CD4-positive, alpha-beta T cell treated with Interleukin-6 at 100 ng/mL for 8 hours (primary cell): ENCODE data around the gene VPS72.
"Not testable (repeated sequence)": the region's sequence is repeated elsewhere in the genome, so short reads cannot be mapped to it uniquely, and the experiment has no call there.

Source experiments
- DNase-seq: peaks from one replicate; pipeline ENCODE4 v3.0.0-alpha.2; 2020; ENCODE audit warnings: mixed read lengths, low spot score

The VPS72 gene

GRCh38 chr1:151189637-151190445, at the start of gene VPS72:
Gene VPS72 (minus strand): TSS chr1:151190197. CDS start chr1:151190121, 76 bp downstream.
- DNase-seq: peak; percentile 84

- DNase-seq: no peak
These were observed 48.4 kb upstream of the VPS72 start for GRCh38 chr1:151238467-151238739.

GRCh38 chr1:151237678-151238466, 47.9 kb upstream of the VPS72 start:
- DNase-seq: no peak

DNA sequence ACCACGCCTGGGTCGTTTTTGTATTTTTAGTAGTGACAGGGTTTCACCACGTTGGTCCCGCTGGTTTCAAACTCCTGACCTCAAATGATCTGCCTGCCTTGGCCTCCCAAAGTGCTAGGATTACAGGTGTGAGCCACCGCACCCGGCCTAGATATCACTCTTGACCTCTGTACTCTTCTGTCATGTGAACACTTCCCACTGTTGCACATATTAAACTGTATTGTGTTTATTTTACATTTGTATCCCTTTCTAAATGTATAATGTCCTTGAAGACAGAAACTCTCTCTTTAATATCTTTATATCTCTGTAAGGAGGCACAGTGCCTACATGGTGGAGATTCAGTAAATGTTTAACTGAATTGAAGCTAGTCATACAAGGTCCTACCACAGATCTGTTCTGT, 45.2 kb upstream of the VPS72 start:
- no peak for DNase-seq

- DNase-seq: no peak
These were observed 32.1 kb upstream of the VPS72 start for GRCh38 chr1:151222130-151222529.

- DNase-seq: no peak
These were observed 31.6 kb upstream of the VPS72 start for GRCh38 chr1:151221616-151222015.

DNA sequence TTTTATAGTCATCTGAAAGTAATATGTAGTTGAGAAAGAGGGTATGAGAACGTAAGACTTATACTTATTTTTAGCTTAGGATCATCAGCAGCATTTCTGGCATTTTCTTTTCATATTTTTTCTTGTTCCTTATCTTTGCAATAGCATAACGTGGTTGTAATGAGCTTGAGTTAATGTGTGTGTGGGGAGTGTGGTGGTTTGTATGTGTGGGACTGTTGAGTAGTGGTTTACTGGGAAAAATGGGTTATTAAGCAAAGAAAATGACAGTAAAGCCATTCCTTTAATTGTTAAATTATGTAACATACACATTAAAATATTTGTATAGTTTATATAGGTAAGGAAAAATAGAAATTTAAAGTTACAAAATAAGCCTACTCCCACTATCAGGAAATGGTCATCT, 23.6 kb upstream of the VPS72 start:
- DNase-seq: no peak

DNA sequence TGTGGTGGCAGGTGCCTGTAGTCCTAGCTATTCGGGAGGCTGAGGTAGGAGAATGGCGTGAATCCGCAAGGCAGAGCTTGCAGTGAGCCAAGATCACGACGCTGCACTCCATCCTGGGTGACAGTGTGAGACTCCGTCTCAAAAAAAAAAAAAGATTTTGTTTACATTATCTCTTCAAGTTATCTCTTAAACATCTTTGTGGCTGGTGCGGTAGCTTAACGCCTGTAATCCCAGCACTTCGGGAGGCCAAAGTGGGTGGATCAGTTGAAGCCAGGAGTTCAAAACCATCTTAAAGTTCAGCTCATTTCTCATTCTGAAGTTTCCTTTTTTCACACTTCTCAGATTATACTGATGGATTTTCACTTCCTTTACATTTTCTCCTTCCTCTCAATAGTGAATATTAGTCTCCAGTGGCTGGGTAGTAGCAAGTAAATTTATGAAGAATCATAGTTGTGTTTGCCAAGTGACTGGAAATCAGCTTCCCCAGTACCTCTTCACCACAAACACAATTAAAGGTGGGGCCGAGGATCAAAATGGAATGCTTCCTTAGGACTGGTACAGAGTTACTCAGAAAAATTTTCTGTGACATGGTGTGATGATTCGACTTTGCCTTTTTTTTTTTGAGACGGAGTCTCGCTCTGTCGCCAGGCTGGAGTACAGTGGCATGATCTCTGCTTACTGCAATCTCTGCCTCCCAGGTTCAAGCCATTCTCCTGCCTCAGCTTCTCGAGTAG, 22.1 kb upstream of the VPS72 start:
- DNase-seq: no peak

GRCh38 chr1:151210830-151211229, 20.8 kb upstream of the VPS72 start:
- no peak for DNase-seq

GRCh38 chr1:151205381-151205965, 15.5 kb upstream of the VPS72 start:
- not testable (repeated sequence) for DNase-seq

- no peak for DNase-seq
These were observed 10.0 kb upstream of the VPS72 start for GRCh38 chr1:151199873-151200581.

- DNase-seq: peak; percentile 99
These were observed 8.5 kb upstream of the VPS72 start, which contains the start of gene PIP5K1A for GRCh38 chr1:151198254-151199127. Gene PIP5K1A (plus strand): TSS chr1:151198552. CDS start chr1:151198997, 445 bp downstream.

DNA sequence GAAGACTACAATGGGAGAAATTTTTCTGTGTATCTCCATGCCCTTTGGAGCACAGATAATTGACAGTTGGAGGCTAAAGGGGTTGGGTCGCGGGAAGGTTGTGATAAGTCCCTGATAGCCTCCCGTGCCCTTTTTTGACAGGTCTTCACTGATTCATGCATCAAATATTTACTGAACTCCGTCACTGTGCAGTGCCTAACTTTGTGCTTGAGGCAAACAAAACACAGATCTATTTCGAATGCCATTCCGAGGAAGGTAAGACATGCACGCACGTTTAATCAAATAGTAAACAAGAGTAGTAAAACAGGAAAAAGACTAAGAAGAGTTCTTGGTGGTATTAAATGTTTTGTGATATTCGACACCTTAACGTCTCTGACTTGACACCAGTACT, 7.9 kb upstream of the VPS72 start:
- DNase-seq: no peak

GRCh38 chr1:151196292-151196800, 6.3 kb upstream of the VPS72 start:
- peak; percentile 56 for DNase-seq

- not testable (repeated sequence) for DNase-seq
These were observed 5.0 kb upstream of the VPS72 start for GRCh38 chr1:151194894-151195594.

DNA sequence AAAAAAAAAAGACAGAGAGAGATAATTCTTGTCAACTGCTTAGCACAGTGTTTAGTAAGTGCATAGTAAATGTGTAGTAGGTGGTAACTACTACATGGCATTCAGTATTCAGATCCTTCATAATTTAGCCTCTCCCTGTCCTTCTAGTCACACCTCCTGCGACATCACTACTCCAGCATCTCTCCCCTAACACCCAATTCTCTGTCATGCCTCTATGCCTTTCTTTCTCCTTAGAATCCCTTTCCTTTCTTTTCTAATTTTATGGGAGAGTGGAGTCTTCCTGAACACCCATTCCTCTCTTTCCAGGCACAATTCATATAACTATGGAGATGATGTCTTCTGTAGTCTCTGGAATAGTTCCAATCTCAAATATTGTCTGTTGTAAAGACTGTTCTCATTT, 3.9 kb upstream of the VPS72 start:
- DNase-seq: no peak

DNA sequence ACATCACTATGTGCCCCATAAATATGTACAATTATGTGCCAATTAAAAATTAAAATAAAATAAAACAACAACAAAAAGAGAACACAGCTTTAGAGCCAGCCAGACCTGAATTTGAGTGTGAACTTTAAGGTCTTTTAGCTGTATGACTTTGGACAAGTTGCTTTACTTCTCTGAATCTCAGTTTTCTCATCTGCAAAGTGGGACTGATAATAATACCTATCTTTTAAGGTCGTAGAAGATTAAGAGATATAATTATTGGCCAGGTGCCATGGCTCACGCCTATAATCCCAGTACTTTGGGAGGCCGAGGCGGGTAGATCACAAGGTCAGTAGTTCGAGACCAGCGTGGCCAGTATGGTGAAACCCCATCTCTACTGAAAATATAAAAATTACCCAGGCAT, 3.3 kb upstream of the VPS72 start:
- DNase-seq: no peak

- DNase-seq: no peak
These were observed 2.0 kb upstream of the VPS72 start for GRCh38 chr1:151192047-151192446.

DNA sequence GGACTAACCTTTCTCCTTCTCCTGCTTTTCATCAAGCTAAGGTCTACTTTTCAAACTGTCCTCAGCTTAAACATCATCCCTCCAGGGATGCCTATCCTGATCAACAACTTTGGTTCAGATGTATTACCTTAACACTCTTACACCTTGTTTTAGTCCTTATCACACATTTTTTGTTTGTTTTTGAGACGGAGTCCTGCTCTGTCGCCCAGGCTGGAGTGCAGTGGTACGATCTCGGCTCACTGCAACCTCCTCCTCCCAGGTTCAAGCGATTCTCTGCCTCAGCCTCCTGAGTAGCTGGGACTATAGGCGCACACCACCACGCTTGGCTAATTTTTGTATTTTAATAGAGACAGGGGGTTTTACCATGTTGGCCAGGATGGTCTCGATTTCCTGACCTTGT, 1.3 kb downstream of the VPS72 start:
- not testable (repeated sequence) for DNase-seq

GRCh38 chr1:151187205-151187604, 2.8 kb downstream of the VPS72 start:
- DNase-seq: no peak
